ENCODE results near the gene DPP8.

GRCh38 chr15:65561934-65562333, 44.4 kb upstream of the DPP8 start:
- TF ChIP-seq EP300 (conservative IDR thresholded peaks at IDR 0.05; ENCODE audit: poor library complexity, severe bottlenecking) (no peak), MXI1 (conservative IDR thresholded peaks at IDR 0.05; ENCODE audit: poor library complexity, severe bottlenecking) (no peak), RAD21 (conservative IDR thresholded peaks at IDR 0.05) (no peak), CTCF (IDR thresholded peaks at IDR 0.05; ENCODE audit: poor library complexity, severe bottlenecking) (no peak), TAF1 (IDR thresholded peaks at IDR 0.05; ENCODE audit: low read depth) (no peak), POLR2AphosphoS5 (IDR thresholded peaks at IDR 0.05) (no peak), SMC3 (conservative IDR thresholded peaks at IDR 0.05; ENCODE audit: poor library complexity) (no peak)
- TF ChIP-seq, protein P1, sequence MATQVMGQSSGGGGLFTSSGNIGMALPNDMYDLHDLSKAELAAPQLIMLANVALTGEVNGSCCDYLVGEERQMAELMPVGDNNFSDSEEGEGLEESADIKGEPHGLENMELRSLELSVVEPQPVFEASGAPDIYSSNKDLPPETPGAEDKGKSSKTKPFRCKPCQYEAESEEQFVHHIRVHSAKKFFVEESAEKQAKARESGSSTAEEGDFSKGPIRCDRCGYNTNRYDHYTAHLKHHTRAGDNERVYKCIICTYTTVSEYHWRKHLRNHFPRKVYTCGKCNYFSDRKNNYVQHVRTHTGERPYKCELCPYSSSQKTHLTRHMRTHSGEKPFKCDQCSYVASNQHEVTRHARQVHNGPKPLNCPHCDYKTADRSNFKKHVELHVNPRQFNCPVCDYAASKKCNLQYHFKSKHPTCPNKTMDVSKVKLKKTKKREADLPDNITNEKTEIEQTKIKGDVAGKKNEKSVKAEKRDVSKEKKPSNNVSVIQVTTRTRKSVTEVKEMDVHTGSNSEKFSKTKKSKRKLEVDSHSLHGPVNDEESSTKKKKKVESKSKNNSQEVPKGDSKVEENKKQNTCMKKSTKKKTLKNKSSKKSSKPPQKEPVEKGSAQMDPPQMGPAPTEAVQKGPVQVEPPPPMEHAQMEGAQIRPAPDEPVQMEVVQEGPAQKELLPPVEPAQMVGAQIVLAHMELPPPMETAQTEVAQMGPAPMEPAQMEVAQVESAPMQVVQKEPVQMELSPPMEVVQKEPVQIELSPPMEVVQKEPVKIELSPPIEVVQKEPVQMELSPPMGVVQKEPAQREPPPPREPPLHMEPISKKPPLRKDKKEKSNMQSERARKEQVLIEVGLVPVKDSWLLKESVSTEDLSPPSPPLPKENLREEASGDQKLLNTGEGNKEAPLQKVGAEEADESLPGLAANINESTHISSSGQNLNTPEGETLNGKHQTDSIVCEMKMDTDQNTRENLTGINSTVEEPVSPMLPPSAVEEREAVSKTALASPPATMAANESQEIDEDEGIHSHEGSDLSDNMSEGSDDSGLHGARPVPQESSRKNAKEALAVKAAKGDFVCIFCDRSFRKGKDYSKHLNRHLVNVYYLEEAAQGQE (IDR thresholded peaks at IDR 0.05; ENCODE audit: borderline replicate concordance), result no peak
